Measurements from ENCODE around the gene PSRC1.

GRCh38 chr1:109259674-109260557 lies 23.0 kb downstream of the PSRC1 start:
- TF ChIP-seq CTCF (IDR thresholded peaks at IDR 0.05; ENCODE audit: low read length): no peak
- no peak for TF ChIP-seq EZH2 (IDR thresholded peaks at IDR 0.05; ENCODE audit: borderline replicate concordance, low read length)
